GM03348 (cell line): Measurements from ENCODE around the gene TNRC6C.
"Not testable (repeated sequence)": the region's sequence is repeated elsewhere in the genome, so short reads cannot be mapped to it uniquely, and the experiment has no call there.

Source experiments
- DNase-seq: peaks from one replicate; pipeline ENCODE4 v3.0.0; 2012; ENCODE audit warnings: low spot score

The TNRC6C gene

DNA sequence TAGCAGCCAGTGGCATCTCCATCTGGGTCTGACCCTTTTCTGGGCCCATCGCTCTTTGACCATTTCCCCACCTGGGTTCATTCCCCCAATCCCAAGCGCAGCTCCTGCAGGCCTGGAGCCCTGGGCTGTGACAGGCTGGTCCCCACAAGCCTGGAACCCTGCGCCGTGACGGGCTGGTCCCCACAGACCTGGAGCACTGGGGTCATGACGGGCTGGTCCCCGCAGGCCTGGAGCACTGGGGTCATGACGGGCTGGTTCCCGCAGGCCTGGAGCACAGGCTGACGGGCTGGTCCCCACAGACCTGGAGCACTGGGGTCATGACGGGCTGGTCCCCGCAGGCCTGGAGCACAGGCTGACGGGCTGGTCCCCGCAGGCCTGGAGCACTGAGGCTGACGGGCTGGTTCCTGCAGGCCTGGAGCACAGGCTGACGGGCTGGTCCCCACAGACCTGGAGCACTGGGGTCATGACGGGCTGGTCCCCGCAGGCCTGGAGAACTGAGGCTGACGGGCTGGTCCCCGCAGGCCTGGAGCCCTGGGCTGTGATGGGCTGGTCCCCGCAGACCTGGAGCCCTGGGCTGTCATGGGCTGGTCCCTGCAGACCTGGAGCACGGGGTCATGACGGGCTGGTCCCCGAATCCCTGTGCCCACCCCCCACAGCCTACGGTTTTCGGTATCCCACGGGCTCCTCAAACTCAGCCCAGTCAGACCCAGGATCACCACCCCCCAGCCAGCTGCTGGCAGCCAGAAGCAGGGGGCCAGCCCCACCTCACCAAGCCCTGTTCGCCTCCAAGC lies 153.4 kb downstream of the TNRC6C start:
- no peak for DNase-seq

DNA sequence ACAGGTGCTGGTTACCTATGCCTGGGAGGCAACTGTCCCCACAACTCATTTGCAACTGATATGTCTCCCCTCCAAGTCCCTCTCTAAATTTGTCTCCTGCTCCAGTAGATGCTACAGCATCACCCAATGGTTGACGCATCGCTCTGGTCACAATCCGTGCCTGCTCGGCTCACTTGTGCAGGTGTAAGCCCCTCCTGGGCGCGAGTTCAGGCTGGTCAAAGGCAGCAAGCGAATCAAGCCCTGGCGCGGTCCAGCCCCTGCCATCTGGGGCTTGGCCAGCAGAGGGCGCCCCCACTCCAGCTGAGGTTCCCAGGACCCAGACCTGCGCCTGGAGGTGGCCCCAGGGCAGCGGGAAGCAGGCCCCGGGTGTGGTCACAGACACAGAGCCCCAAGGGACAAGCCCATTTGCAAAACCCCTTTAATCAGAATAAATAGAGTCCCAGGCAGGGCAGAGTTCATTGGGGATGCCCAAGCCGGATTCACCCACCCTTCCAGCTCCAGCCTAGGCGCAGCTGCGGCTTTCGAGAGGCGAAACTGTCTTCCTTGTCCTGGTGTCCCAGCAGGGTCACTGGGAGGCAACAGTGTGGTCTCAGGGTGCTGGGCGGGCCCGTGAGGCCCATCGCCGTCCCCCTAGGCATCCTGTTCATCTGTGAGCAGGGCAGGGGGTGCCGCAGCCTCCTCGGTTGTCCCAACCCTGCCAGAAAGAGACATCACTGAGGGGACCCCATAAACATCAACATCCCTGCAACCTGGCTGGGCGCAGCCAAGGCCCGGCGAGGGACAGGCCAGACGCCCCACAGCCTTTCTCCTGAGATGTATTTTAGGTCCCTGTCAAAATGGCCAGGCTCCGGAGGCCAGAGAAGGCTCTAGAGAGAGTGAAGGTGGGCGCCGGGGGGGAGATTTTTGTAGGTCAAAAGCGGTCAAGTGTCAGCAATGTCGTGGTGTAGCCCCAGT lies 154.3 kb downstream of the TNRC6C start:
- DNase-seq = peak; percentile 93

DNA sequence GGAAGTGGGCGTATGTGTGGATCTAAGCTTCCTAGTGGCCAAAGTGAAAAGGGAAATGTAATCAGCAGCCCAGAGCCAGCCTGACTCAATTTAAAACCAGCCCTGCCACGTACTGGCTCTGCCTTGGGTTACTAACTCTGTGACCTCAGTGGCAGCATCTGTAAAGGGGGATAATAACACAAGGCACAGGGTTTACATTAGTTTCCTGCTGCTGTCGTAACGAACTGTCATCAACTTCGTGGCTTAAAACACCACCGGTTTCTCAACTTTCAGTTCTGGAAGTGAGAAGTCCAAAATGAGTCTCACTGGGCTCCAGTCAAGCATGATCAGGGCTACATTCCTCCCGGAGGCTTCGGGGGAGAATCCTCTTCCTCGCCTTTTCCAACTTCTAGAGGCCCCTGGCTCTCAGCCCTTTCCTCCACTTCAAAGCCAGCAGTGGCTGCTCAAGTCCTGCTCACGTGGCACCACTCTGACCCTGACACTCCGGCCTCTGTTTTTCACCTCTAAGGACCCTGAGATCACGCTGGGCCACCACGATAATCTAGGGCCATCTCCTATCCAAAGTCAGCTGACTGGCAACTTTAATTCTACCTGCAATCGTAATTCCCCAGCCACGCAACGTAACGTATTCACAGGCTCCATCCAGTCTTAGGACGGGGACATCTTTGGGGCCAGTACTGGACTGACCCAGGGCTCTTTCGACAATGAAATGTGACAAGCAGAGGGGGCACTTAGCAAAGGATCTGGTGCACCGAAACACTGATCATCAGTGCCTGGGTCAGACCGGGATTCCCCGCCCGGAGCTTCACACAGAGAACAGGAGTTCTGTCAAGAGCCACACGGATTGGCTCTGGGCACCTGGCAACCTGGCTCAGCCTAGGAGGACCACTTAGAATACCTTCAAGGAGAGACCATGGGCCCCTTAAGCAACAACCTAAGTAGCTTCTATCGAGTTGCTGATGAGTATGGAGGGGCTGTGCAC lies 155.6 kb downstream of the TNRC6C start:
- no peak for DNase-seq

DNA sequence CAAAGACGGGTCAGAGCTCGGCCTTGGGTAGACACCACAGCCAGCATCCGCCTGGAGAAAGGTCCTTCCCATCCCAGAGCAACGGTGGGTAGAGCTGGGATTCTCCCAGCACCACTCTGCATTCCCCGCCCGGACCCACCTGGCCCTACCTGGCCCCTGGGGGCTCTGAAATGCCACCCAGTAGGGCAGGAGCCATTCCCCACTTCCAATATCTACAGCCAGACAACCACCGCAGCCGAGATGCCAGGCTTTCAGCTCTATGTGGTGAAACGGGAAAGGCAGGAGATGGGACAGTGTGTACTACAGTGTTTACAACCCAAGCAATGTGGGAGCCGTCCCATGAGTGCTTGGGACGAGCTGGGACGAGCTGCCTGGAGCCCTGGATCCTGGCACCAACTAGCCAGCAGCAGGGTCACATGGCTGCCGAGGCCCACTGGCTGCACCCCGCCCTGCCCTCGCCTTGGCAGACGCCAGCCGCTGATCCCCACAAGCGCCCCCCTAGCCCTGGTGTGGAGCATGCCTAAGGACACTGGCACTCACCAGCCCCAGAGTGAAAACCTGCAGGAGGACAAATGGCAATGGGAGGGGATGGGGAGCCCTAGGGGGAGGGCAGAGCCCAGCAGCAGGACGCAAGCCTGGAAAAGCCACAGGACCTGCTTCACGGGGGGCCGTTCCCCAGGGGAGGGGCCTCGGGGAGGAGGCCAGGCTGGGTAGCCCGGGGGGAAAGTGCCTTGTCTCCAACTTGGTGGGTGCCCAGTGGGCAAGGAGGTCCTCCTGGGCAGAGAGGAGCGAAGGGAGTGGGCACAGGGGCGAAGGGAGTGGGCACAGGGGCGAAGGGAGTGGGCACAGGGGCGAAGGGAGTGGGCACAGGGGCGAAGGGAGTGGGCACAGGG lies 156.6 kb downstream of the TNRC6C start:
- DNase-seq = no peak

DNA sequence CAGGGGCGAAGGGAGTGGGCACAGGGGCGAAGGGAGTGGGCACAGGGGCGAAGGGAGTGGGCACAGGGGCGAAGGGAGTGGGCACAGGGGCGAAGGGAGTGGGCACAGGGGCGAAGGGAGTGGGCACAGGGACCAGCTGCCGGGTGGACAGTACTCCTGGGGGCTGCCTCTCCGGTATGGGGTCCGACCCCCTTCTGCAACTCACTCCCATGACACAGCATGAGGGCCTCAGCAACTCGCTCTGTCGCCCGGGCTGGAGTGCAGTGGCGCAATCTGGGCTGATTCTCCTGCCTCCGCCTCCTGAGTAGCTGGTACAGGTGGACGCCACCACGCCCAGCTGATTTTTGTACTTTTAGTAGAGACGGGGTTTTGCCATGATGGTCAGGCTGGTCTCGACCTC lies 157.3 kb downstream of the TNRC6C start:
- not testable (repeated sequence) for DNase-seq

DNA sequence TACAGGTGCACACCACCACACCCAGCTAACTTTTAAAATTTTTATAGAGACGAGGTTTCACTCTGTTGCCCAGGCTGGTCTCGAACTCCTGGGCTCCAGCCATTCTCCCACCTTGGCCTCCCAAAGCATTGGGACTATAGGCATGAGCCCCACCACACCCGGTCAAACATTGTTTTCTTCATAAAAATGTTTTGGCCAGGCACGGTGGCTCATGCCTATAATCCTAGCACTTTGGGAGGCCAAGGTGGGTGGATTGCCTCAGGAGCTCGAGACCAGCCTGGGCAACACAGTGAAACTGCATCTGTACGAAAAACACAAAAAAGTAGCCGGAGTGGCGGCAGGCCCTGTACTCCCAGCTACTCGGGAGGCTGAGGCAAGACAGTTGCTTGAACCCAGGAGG lies 157.9 kb downstream of the TNRC6C start:
- no peak for DNase-seq

DNA sequence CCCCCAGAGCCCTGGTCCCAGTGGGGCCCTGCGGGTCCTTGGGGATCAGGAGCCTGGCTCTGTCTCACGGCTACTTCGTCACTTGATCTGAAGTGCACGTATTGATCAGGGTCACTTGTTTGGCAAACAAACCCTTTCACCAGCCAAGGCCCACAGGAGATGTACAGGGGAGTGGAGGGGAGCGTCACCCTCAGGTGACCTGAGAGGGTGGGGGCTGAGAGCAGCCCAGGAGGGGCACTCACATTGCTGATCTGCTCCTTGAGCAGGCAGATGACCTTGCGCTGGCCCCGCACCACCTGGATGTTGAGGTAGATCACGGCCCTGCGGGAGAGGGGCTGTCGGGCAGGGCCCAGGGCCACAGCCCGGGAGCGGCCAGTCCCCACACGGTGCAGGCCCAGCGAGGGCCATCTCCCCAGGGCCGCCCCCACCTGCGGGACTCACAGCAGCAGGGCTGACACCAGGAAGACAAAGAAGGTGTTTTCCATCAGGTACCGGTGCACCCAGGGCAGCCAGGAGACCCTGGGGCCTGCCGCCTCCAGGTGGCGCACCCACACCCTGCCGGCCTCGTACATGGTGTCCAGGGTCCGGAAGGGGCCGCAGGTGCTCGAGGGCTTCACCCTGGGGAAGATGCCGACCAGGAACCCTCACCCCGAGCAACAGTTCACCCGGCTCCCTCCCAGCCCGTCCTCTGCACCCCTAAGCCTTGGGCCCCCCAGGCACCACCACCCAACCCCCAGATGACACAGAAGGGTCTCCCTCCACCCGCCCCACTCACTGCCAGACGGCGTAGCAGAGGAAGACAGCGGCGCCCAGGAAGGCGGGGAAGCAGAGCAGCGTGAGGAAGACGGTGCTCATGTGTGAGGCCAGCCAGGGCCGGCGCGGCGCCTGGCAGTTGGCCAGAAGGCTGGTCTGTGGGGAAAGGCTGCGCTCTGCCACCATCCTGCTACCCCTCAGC lies 158.8 kb downstream of the TNRC6C start:
- no peak for DNase-seq

DNA sequence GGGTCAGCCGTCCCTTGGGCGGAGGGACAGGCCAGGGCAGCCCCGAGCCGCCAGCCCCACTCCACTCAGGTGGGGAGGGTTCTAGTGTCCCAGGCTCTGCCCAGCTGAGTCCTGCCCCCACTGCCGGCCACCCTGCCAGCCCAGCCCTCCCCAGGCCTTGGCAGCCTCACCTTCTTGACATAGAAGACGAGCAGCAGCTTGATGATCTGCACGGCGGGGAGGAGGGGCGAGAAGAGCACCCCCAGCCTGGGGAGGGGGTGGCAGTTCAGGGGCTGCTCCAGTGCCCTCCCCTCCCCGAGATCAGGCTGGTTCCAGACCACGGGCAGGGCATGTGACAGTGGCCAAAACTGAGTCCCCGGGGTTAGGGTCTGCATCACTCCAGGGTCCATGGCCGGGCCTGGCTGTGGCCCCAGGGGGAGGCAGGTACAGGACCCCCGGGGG lies 160.3 kb downstream of the TNRC6C start:
- DNase-seq = no peak

DNA sequence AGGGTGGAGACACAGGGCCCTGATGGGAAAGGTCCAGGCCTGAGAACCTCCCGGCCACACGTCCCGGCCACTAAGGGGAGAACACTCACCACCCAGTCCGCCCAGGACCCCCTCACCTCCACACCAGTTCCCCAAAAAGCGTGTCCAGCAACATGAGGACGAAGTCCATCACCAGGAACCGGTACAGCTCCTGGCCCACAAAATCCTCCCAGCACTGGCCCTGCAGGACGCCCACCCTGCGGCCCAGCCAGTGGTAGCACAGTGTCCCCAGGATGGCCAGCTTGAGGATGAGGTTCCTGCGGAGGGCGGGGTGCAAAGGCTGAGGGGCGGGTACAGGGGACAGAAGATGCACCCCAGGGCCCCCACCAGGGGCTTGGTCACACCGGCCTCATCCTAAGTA lies 162.0 kb downstream of the TNRC6C start:
- DNase-seq = no peak

DNA sequence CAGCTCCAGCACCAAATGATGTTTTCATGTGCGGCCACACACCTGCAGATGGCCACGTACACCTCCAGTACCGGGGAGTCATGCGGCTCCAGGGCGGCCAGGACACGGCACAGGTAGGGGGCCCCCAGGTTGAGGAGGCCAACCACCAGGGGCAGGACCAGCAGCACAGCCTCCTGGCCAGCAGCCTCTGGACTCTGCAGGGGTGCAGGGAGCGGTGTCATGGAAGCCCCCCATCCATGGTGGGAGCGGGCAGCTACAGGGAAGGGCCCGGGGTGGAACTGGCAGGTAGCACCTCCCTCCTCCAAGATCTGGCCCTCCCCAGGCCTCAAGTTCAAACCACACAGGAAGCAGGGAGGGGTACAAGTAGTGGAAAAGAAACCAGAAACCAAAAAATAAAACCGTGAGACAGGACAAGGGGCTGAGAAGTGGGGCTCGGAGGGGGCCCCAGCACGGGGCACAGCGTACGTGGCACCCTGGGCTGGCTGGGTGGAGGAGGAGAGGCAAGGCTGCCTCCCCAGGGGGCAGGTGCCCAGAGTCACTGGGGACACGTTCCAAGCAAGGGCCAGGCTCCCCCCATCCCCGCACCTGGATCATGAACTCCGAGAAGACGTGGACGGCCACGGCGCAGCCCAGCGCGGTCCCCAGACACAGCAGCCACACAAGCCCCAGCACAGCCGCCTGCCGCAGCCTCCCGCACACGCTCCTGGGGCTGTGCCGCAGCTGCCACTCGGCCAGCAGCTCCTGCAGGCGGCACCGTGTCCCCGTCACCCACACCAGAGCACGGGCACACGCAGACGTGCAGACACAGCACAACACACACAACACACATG lies 162.7 kb downstream of the TNRC6C start:
- DNase-seq = no peak

DNA sequence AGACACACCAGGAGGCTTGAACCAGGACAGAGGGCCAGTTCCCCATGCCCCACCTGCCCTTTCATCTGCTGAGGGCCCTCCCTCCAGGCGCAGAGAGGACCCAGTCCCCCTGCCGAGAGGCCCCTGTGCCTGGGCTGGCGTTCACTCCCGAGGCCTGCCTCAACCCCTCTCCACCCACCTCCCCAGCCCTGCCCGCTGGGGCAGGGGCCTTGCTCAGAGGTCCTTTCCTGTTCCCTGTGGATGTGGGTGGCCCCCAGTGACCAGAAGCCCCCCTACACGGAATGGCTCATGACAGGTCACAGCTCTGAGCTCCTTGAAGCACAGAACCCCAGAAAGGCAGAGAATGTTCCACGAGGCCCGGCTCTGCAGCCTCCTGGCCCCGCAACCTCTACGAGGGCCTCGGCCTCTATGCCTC lies 163.3 kb downstream of the TNRC6C start:
- no peak for DNase-seq

DNA sequence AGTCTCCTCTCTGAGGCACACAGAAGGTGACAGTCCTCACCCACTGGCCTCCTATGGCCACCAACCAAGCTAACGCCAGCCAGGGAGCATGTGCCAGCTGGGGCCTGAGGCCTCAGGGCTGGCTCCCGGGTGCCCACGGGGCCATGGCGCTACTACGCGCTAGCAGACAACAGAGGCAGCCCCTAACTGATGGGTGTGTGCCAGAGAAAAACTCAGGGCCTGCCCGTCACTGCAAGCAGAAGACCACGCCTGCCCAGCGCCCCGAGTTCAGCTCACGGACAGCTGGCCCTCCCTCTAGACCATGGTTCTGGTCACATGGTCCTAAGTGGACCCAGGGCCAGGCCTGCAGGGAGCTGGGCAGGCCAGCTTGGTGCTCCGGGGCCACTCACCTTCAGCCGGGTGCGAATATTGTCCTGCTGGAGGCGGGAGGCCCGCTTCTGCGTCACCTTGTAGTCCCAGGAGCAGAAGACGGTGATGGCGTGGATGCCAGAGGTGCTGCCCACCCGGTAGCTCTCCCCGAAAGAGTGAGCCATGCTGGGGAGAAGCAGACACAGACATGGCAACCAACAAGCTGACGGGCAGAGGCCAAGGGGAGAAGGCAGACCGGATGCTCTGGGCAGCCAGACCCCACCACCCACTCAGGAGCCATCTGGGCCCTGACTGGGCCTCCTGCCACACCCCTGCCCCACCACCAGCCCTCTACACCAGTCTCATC lies 163.9 kb downstream of the TNRC6C start:
- DNase-seq = no peak

DNA sequence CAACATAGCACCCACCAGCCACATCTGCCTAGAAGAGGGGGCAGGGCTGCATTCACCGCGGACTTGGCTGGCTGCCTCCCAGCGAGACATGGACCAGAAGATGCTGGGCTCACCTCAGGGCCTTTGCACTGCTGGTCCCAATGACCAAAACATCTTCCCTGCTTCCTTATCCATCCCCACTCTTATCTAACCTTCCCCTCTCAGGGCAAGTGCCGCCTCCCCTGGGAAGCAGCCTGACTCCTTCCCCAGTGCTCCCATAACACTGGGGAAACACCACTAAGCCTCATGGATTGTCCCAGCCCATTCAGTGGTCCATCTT lies 164.4 kb downstream of the TNRC6C start:
- DNase-seq = no peak

DNA sequence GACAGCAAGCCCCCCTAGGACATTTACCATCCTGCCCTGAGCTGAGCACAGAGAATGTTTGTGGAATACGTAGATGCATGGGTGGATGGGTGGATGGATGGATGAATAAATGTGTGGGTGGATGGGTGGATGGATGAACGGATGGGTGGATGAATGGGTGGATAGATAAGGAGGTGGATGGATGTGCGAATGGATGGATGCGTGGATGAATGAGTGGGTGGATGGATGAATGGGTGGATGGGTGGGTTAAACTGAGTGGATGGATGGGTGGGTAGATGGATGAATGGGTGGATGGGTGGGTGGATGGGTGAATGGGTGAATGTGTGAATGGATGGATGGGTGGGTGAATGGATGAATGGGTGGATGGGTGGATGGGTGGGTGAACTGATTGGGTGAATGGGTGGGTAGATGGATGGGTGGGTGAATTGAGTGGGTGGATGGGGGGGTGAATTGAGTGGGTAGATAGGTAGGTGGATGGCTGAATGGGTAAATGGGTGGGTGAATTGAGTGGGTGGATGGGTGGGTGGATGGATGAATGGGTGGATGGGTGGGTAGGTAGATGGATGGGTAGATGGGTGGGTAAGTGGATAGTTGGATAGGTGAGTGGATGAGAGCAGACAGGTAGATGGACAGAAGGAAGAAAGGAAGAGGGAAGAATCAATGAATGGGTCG lies 164.9 kb downstream of the TNRC6C start:
- no peak for DNase-seq

DNA sequence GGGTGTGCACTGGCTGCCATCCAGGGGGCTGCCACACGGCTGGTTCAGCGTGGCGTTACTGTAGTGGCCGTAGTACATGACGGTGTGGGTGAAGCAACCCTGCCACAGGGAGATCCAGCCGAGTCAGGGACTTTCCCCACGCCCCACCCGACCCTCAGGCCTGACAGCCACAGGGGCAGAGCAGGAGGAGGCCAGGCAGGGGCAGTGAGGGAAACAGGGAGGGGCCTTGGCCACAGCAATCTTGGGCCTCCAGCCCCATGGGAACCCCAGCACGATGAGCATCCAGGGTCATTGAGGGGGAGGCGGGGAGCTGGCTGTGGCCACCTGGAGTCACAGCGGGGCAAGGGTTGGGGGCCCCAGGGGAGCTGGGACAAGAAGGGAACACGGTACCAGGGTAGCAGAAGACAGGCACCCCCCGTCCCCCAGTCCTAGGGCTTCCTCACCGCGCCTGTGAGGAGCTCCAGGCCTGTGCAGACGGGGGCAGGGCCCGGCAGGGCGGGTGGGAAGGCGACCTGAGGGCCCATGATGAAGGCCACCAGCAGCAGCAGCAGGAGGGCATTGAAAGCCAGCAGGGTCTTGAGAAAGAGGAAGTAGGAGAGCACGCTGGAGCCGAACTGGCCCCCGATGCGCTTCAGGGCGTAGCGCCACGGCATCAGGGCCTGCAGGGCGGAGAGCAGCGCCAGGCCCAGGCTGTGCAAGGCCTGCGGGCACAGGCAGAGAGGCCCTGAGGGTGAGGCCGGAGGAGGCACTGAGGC lies 165.8 kb downstream of the TNRC6C start:
- no peak for DNase-seq

DNA sequence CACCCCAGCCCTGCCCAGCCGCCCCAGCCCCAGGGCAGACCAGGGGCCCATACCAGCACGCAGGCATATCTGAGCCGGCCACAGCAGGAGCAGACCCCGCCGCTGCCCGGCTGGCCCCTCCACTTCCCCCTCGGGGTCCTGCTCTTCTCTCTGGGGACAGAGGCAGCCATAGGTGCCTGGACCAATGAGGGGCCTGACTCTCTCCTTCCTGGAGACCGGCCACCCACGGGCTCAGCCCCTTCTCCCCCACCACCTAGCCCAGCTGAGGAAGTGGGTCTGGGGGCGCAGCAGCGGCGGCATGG lies 166.3 kb downstream of the TNRC6C start:
- DNase-seq = no peak
